HFF-Myc (cell line): Measurements from ENCODE around the gene KLK7.

Source experiments
- DNase-seq: peaks from one replicate; pipeline ENCODE4 v3.0.0-alpha.2; 2011; ENCODE audit warnings: low read depth; ENCODE audit errors: extremely low read depth
- H3K4me3 ChIP-seq: replicated peaks from 2 replicates; pipeline ENCODE4 v1.5.1; 2011; ENCODE audit warnings: low read depth, mild to moderate bottlenecking, control low read depth, low read length
- CTCF ChIP-seq: IDR thresholded peaks from 2 replicates; pipeline ENCODE4 v1.5.1; 2012; ENCODE audit warnings: mild to moderate bottlenecking, low read depth, low read length, control low read depth; ENCODE audit errors: missing control alignments

Gene KLK7

GRCh38 chr19:50969413-50969760 is 14.3 kb downstream of the KLK7 start, which contains the start of gene KLK6:
Gene KLK6, minus strand, starts transcription at chr19:50969591. Its CDS starts 1,487 bp downstream, at chr19:50968104.
- no peak within 1 kb of the TSS for H3K4me3 ChIP-seq
- no peak for DNase-seq
- no peak for TF ChIP-seq CTCF

DNA sequence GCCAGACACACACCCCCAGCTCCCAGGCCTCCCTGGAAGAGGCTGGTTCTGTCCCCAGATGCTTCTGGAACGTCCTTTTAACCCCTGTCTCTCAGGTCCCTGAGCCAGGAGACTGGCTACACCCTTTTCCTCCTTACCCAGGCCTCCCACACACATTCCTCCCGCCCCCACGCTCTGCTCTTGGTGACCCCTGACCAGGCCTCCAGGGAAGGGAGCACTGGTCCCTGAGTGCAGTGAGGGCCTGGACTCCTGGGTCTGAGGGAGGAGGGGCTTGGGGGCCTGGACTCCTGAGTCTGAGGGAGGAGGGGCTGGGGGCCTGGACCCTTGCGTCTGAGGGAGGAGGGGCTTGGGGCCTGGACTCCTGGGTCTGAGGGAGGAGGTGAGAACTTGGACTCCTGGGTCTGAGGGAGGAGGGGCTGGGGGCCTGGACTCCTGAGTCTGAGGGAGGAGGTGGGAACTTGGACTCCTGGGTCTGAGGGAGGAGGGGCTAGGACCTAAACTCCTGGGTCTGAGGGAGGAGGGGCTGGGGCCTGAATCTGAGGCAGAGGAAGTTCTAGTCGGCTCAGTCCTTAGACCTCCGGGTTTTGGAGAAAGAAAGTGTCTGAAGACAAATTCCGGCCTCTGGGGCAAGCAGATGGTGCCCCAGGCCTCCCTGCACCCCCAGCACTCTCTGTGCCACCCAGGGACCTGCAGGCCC is 14.9 kb downstream of the KLK7 start:
- no peak overlapping the region for H3K4me3 ChIP-seq
- TF ChIP-seq CTCF: no peak

DNA sequence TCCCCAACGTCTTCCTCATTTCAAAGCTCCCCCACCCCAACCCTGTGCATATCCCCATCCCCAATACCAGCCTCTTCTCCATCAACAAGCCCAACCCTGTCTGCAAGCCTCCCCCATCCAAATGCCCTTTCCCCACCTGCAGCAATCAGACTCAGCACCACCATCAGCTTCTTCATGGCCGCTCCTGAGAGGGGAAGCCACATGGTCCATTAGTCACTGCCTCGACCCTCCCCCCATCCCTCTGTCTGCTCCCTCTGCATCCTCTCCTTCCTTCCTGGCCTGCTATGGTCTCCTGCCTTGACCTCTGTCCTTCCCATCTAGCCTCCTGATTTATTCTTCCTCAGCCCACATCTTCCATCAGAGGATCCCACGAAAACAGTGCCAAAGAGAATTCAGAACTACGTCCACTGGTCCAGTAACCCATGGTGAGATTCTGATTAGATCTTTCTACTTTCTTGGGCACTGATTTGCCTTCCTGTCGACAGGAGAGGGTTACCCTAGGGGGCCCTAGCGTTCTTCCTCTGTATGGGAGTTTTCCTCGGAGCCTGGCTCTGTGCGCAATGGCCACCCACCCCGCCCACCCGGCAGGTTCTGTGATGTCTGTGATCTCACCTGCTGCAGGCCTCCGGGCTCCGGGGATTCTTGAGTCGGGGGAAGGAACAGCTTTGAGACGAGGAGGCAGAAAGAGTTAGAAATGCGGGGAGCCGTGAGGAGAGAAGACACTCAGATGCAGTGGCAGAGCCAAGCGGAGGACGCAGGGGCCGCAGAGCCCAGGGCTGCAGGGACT is 15.6 kb downstream of the KLK7 start:
- no peak overlapping the region for H3K4me3 ChIP-seq
- no peak for TF ChIP-seq CTCF
- DNase-seq: no peak

More for the DNA sequence above, 14.9 kb downstream of the KLK7 start:
- DNase-seq: no peak

GRCh38 chr19:50964266-50964665 is 19.5 kb downstream of the KLK7 start:
- no peak for TF ChIP-seq CTCF
- no peak for DNase-seq
- no peak overlapping the region for H3K4me3 ChIP-seq

DNA sequence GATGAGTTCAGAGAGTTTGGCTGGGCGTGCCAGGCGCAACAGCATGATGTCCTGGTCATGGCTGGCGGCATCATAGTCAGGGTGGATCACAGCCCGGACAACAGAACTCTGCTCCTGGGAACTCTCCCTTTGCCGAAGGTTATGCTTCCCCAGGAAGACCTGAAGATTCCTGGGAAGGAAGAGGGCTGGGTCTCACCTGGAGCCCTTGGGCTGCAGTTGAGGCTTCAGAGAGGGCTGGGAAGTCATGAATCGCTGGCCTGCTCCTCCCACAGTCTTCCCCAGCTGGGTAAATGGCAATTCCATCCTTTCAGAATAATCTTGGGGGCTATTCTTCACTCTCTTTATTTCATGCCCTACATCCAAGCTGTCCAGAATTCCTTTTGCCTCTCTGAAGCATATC is 20.3 kb downstream of the KLK7 start:
- H3K4me3 ChIP-seq: no peak overlapping the region
- no peak for DNase-seq
- no peak for TF ChIP-seq CTCF

- no peak for DNase-seq
- no peak for TF ChIP-seq CTCF
- no peak overlapping the region for H3K4me3 ChIP-seq
These were observed 21.5 kb downstream of the KLK7 start for GRCh38 chr19:50962245-50962644.
